Mucosa of descending colon (tissue), 3 donors: Measurements from ENCODE around the gene UQCRHL. TPM values are rescaled to one million over a fixed set of nuclear protein-coding genes. Genes with fewer than 3 reads are reported as not detected.

ENCODE experiments used
- ATAC-seq: fragments of 200-7000 bp; cut with Tn5 transposase; one replicate; pipeline ENCODE4 v1.9.1; 2020; ENCODE audit warnings: mild to moderate bottlenecking, moderate library complexity
- DNase-seq, 3 donors: peaks; one replicate each; pipeline ENCODE4 v3.0.0-alpha.2; 2020
- H3K36me3 ChIP-seq: fragments of 200-600 bp; one replicate; pipeline ENCODE4 v1.8.0; 2021; ENCODE audit warnings: low read depth, mild to moderate bottlenecking
- H3K4me1 ChIP-seq: fragments of 200-600 bp; one replicate; pipeline ENCODE4 v1.8.0; 2021; ENCODE audit warnings: low read depth, mild to moderate bottlenecking
- H3K4me3 ChIP-seq: fragments of 200-600 bp; one replicate; pipeline ENCODE4 v1.8.0; 2021; ENCODE audit warnings: mild to moderate bottlenecking
- H3K9me3 ChIP-seq: fragments of 200-600 bp; one replicate; pipeline ENCODE4 v1.8.0; 2021; ENCODE audit warnings: mild to moderate bottlenecking
- CTCF ChIP-seq: fragments of 200-600 bp; IDR thresholded peaks from one replicate; pipeline ENCODE4 v1.8.0; 2022; ENCODE audit warnings: antibody characterized with exemption, mild to moderate bottlenecking
- intact Hi-C, 2 donors: fragments of 100-400 bp; cut with DNase I in 1 of 2; cut with micrococcal nuclease in 1 of 2; formaldehyde crosslinking; loops; one replicate each; pipeline versions ENCODE4 v1.11.0 to v1.11.1; 2022; cut with DNase I, micrococcal nuclease
- total RNA-seq, 3 donors: library from RNA; stranded (reverse); fragmentation: NEBNext Ultra II Directional in 2 of 3; extraction: Animal tissue kit (Norgen Biotek cat#: 25700) in 2 of 3; gene quantifications; one replicate each; pipeline versions ENCODE4 v1.2.1 to v1.2.4, GENCODE V29; 2021 to 2023
- donor health status: DM: no; HTN: no; CAD: no; lungs with moderate emphysema.
- donor health status: DM: no; HTN: no; CAD: no.
- donor health status: DM: no; HTN: yes; CAD: no.

Gene UQCRHL
- total RNA-seq, 3 donors from 2014 or later = 1.7 to 2.4 (median 2.1) TPM

DNA sequence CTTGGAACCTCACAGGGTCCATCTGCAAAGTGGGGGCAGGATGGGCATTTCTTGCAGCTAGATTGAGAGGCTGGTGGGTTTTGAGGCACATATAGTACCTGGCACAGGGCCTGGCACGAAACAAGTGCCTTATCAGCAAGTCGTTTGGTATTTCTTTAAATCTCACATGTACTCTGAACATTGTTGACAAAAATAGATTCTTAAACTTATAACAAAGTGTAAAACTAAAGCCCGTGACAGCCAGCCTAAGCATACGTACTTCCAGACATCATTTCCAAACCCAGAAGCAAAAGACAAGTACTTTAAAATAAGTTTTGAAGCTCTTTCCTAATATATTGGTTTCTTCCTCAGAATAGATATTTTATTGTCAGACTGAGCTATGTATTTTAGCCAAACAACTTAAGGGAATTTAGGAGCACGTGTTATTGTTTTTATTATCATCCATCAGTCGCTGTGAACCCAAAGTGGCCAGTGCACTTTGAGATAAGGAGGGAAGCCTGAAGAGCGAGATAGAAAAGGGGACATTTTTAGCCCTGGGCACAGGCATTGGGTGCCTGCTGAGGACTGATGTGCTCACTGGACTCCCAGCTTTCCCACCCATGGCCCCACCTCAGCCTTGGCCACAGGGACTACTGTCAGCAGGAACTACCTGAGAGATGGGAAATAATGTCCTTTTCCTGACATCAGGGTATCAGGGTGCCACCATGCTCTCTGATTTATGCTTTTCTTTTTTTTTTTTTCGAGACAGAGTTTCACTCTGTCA, 45.9 kb downstream of the UQCRHL start:
- peaks cover 46% of the 10 kb centered on the region for H3K4me1 ChIP-seq
- intact Hi-C loops = no loop called here

GRCh38 chr1:15760520-15761211, 46.8 kb downstream of the UQCRHL start:
- TF ChIP-seq CTCF = no peak
- H3K9me3 ChIP-seq = no peaks in the 10 kb centered on the region
- H3K4me1 ChIP-seq = peaks cover 48% of the 10 kb centered on the region
- DNase-seq = peak in 2 of 3 donors; percentile 58 to 62
- no peak overlapping the region for H3K4me3 ChIP-seq
- intact Hi-C loops = no loop called here
- no peak for ATAC-seq
- H3K36me3 ChIP-seq = peaks cover 12% of the 10 kb centered on the region

More for the DNA sequence above, 45.9 kb downstream of the UQCRHL start:
- TF ChIP-seq CTCF = no peak
- ATAC-seq (no peak), DNase-seq (no peak)
- no peak overlapping the region for H3K4me3 ChIP-seq
- peaks cover 15% of the 10 kb centered on the region for H3K36me3 ChIP-seq
- H3K9me3 ChIP-seq = no peaks in the 10 kb centered on the region

DNA sequence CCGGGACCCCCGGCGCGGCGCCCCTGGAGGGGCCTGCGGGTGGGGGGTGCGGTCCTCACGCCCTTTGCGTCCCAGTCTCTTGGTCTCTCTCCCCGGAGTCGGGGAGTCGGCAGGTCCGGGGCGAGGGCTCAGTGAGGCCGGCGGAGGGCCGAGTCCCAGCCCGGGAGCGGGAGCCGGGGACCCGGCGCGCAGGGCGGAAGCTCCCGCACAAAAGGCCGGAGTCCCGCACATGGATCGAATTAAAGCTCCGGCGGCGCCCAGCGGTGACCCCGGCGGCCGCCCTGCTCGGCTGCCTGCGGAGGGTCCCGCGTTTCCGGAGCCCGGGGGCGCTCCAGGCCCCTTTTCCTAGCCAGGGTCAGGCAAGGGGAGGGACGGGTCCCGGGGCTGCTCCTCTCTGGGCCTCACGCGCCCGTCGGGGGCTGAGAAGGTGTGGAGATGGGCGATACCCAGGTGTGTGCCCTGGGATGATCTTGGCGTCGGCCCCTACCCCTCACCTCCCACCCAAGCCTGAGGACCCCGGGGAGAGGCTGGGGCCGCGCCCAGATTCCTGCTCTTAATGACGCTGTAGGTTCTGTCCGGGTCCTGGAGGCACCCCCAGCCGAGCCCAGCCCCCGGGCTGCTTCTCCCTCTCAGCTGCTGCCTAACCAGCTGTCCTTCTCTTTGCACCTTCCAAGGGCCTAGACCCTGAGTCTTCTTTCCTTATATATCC, 48.3 kb downstream of the UQCRHL start:
- DNase-seq (peak in 1 of 3 donors; percentile 48), ATAC-seq (peak; percentile 2)
- intact Hi-C loops = no loop called here
- peaks cover 1% of the 10 kb centered on the region for H3K36me3 ChIP-seq
- no peak for TF ChIP-seq CTCF
- H3K9me3 ChIP-seq = no peaks in the 10 kb centered on the region
- peak overlapping the region; percentile 36 for H3K4me3 ChIP-seq
- peaks cover 40% of the 10 kb centered on the region for H3K4me1 ChIP-seq

GRCh38 chr1:15758343-15758931, 49.0 kb downstream of the UQCRHL start, which contains the start of gene FBLIM1:
TSS of gene FBLIM1 (plus strand) at chr1:15758795. CDS start at chr1:15764984, 6,189 bp downstream.
- ATAC-seq (peak; percentile 8), DNase-seq (peak in 2 of 3 donors; percentile 46 to 49)
- no peaks in the 10 kb centered on the region for H3K9me3 ChIP-seq
- intact Hi-C loops = no loop called here
- no peaks in the 10 kb centered on the region for H3K36me3 ChIP-seq
- no peak for TF ChIP-seq CTCF
- H3K4me3 ChIP-seq = peak within 1 kb of the TSS; percentile 36
- peaks cover 33% of the 10 kb centered on the region for H3K4me1 ChIP-seq

DNA sequence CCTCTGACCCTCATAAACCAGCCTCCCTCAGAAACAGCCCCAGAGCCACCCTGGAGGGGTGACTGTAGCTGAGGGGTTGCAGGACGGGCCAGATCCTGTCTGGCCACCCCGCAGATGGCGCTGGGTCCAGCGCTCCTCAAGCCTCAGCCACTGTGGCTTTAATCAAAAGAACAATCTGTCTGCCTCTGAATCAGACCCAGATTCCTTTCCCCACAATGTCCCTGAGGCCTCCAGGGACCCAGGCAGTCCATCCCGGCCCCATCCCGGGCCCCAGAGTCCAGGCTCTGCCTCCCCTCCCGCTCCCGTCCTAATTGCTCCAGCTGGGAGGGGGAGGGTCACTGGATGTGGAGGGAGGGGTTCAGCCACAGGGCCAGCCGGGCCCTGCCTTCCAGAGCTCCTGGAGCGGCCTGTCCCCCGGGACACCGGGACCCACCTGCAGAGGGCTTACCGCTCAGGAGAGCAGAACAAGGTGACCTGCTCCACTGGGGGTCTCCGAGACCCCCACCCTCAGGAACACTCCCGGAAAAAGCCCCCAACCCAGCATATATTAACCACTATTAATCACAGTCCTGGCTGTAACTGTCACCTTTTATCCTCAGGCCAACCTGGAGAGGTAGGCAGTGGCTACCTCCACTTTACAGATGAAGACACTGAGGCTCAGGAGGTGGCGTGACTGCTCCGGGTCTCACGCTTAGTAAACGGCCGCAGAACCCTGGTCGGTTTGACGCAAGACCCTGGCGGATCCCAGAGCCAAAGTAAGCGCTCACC, 49.7 kb downstream of the UQCRHL start:
- peaks cover 27% of the 10 kb centered on the region for H3K4me1 ChIP-seq

More for the DNA sequence above, 49.7 kb downstream of the UQCRHL start:
- DNase-seq (peak; percentile 56 to 76 (median 69)), ATAC-seq (peak; percentile 56)
- intact Hi-C loops = no loop called here
- Histone ChIP-seq H3K36me3 (no peaks in the 10 kb centered on the region), H3K4me3 (peak overlapping the region; percentile 22), H3K9me3 (no peaks in the 10 kb centered on the region)
- no peak for TF ChIP-seq CTCF
